ENCODE results near the gene CIAO1.

Gene CIAO1

GRCh38 chr2:96231316-96231715 is 34.7 kb upstream of the CIAO1 start:
- Histone ChIP-seq H2BK15ac (replicated peaks; ENCODE audit: low read depth) (no peak overlapping the region), H3K4me2 (ENCODE audit: low read length) (no peak overlapping the region), H3K23ac (ENCODE audit: low read length) (no peak overlapping the region), H3K27ac (ENCODE audit: low read depth, low read length) (no peak overlapping the region), H2BK5ac (ENCODE audit: low read length) (no peak overlapping the region), H3K4me3 (ENCODE audit: low read length) (no peak overlapping the region), H2AK5ac (ENCODE audit: low read length) (no peak overlapping the region), H3K79me1 (ENCODE audit: low read length) (no peaks in the 10 kb centered on the region), H3K79me2 (ENCODE audit: control insufficient read depth, insufficient read depth, low read length) (no peaks in the 10 kb centered on the region), H4K8ac (ENCODE audit: low read depth, low read length) (no peak overlapping the region), H3K4me1 (ENCODE audit: control insufficient read depth, low read depth, low read length) (no peaks in the 10 kb centered on the region), H3K27me3 (ENCODE audit: insufficient read depth, low read length, poor library complexity) (no peaks in the 10 kb centered on the region), H2BK120ac (ENCODE audit: low read depth, low read length) (no peak overlapping the region), H3K4ac (ENCODE audit: low read depth, low read length) (no peak overlapping the region), H3K18ac (ENCODE audit: low read length) (no peak overlapping the region), H4K5ac (ENCODE audit: low read length) (no peak overlapping the region), H3K9ac (ENCODE audit: low read length) (no peak overlapping the region), H3K36me3 (ENCODE audit: control insufficient read depth, insufficient read depth, low read length) (no peaks in the 10 kb centered on the region), H3K56ac (ENCODE audit: low read length) (no peak overlapping the region)
- no CpG with 5 or more reads among the region's 4 CpGs for WGBS (ENCODE audit: extremely low coverage, insufficient coverage, low lambda C conversion rate)
- DNase-seq, result no peak

GRCh38 chr2:96233436-96233835 is 32.6 kb upstream of the CIAO1 start:
- DNase-seq, result no peak
- H3K56ac ChIP-seq (ENCODE audit: low read length), result no peak overlapping the region
- H3K4me3 ChIP-seq (ENCODE audit: low read length), result no peak overlapping the region
- H2BK5ac ChIP-seq (ENCODE audit: low read length), result no peak overlapping the region
- H3K9ac ChIP-seq (ENCODE audit: low read length), result no peak overlapping the region
- H3K4me1 ChIP-seq (ENCODE audit: control insufficient read depth, low read depth, low read length), result no peaks in the 10 kb centered on the region
- no peaks in the 10 kb centered on the region for H3K79me2 ChIP-seq (ENCODE audit: control insufficient read depth, insufficient read depth, low read length)
- no peak overlapping the region for H4K8ac ChIP-seq (ENCODE audit: low read depth, low read length)
- H3K79me1 ChIP-seq (ENCODE audit: low read length), result no peaks in the 10 kb centered on the region
- H3K4ac ChIP-seq (ENCODE audit: low read depth, low read length), result no peak overlapping the region
- no peaks in the 10 kb centered on the region for H3K27me3 ChIP-seq (ENCODE audit: insufficient read depth, low read length, poor library complexity)
- H3K27ac ChIP-seq (ENCODE audit: low read depth, low read length), result no peak overlapping the region
- no peak overlapping the region for H2BK120ac ChIP-seq (ENCODE audit: low read depth, low read length)
- no peak overlapping the region for H2BK15ac ChIP-seq (replicated peaks; ENCODE audit: low read depth)
- no peak overlapping the region for H4K5ac ChIP-seq (ENCODE audit: low read length)
- no peaks in the 10 kb centered on the region for H3K36me3 ChIP-seq (ENCODE audit: control insufficient read depth, insufficient read depth, low read length)
- no CpG with 5 or more reads among the region's 6 CpGs for WGBS (ENCODE audit: extremely low coverage, insufficient coverage, low lambda C conversion rate)
- H3K23ac ChIP-seq (ENCODE audit: low read length), result no peak overlapping the region
- H3K18ac ChIP-seq (ENCODE audit: low read length), result no peak overlapping the region
- no peak overlapping the region for H3K4me2 ChIP-seq (ENCODE audit: low read length)
- no peak overlapping the region for H2AK5ac ChIP-seq (ENCODE audit: low read length)

- Histone ChIP-seq H2AK5ac (ENCODE audit: low read length) (no peak overlapping the region), H2BK5ac (ENCODE audit: low read length) (no peak overlapping the region), H3K23ac (ENCODE audit: low read length) (no peak overlapping the region), H3K4me3 (ENCODE audit: low read length) (no peak overlapping the region), H3K36me3 (ENCODE audit: control insufficient read depth, insufficient read depth, low read length) (no peaks in the 10 kb centered on the region), H3K4me2 (ENCODE audit: low read length) (no peak overlapping the region), H3K18ac (ENCODE audit: low read length) (no peak overlapping the region), H3K4ac (ENCODE audit: low read depth, low read length) (no peak overlapping the region), H3K56ac (ENCODE audit: low read length) (no peak overlapping the region), H2BK120ac (ENCODE audit: low read depth, low read length) (no peak overlapping the region), H3K27me3 (ENCODE audit: insufficient read depth, low read length, poor library complexity) (no peaks in the 10 kb centered on the region), H3K27ac (ENCODE audit: low read depth, low read length) (no peak overlapping the region), H2BK15ac (replicated peaks; ENCODE audit: low read depth) (no peak overlapping the region), H4K8ac (ENCODE audit: low read depth, low read length) (no peak overlapping the region), H3K79me2 (ENCODE audit: control insufficient read depth, insufficient read depth, low read length) (no peaks in the 10 kb centered on the region), H3K4me1 (ENCODE audit: control insufficient read depth, low read depth, low read length) (no peaks in the 10 kb centered on the region), H4K5ac (ENCODE audit: low read length) (no peak overlapping the region), H3K79me1 (ENCODE audit: low read length) (no peaks in the 10 kb centered on the region), H3K9ac (ENCODE audit: low read length) (no peak overlapping the region)
- WGBS (ENCODE audit: extremely low coverage, insufficient coverage, low lambda C conversion rate), result no CpG with 5 or more reads among the region's 4 CpGs
- no peak for DNase-seq
Observed at GRCh38 chr2:96233880-96234316, 32.1 kb upstream of the CIAO1 start.

GRCh38 chr2:96236882-96237281 is 29.1 kb upstream of the CIAO1 start:
- Histone ChIP-seq H3K36me3 (ENCODE audit: control insufficient read depth, insufficient read depth, low read length) (no peaks in the 10 kb centered on the region), H3K27ac (ENCODE audit: low read depth, low read length) (no peak overlapping the region), H2AK5ac (ENCODE audit: low read length) (no peak overlapping the region), H4K8ac (ENCODE audit: low read depth, low read length) (no peak overlapping the region), H4K5ac (ENCODE audit: low read length) (no peak overlapping the region), H3K18ac (ENCODE audit: low read length) (no peak overlapping the region), H3K27me3 (ENCODE audit: insufficient read depth, low read length, poor library complexity) (no peaks in the 10 kb centered on the region), H3K79me2 (ENCODE audit: control insufficient read depth, insufficient read depth, low read length) (no peaks in the 10 kb centered on the region), H2BK15ac (replicated peaks; ENCODE audit: low read depth) (no peak overlapping the region), H3K4me1 (ENCODE audit: control insufficient read depth, low read depth, low read length) (no peaks in the 10 kb centered on the region), H3K23ac (ENCODE audit: low read length) (no peak overlapping the region), H3K4me3 (ENCODE audit: low read length) (no peak overlapping the region), H3K9ac (ENCODE audit: low read length) (no peak overlapping the region), H3K56ac (ENCODE audit: low read length) (no peak overlapping the region), H3K4ac (ENCODE audit: low read depth, low read length) (no peak overlapping the region), H2BK5ac (ENCODE audit: low read length) (no peak overlapping the region), H3K79me1 (ENCODE audit: low read length) (no peaks in the 10 kb centered on the region), H2BK120ac (ENCODE audit: low read depth, low read length) (no peak overlapping the region), H3K4me2 (ENCODE audit: low read length) (no peak overlapping the region)
- no peak for DNase-seq
- WGBS (ENCODE audit: extremely low coverage, insufficient coverage, low lambda C conversion rate), result no CpG with 5 or more reads among the region's 1 CpG

GRCh38 chr2:96238266-96238665 is 27.8 kb upstream of the CIAO1 start:
- Histone ChIP-seq H3K23ac (ENCODE audit: low read length) (no peak overlapping the region), H3K4me3 (ENCODE audit: low read length) (no peak overlapping the region)

GRCh38 chr2:96239091-96239490 is 26.9 kb upstream of the CIAO1 start:
- no CpG with 5 or more reads among the region's 3 CpGs for WGBS (ENCODE audit: extremely low coverage, insufficient coverage, low lambda C conversion rate)
- Histone ChIP-seq H3K4me2 (ENCODE audit: low read length) (no peak overlapping the region), H4K5ac (ENCODE audit: low read length) (no peak overlapping the region), H3K27ac (ENCODE audit: low read depth, low read length) (no peak overlapping the region), H3K23ac (ENCODE audit: low read length) (no peak overlapping the region), H3K56ac (ENCODE audit: low read length) (no peak overlapping the region), H3K27me3 (ENCODE audit: insufficient read depth, low read length, poor library complexity) (no peaks in the 10 kb centered on the region), H3K36me3 (ENCODE audit: control insufficient read depth, insufficient read depth, low read length) (no peaks in the 10 kb centered on the region), H3K4ac (ENCODE audit: low read depth, low read length) (no peak overlapping the region), H3K18ac (ENCODE audit: low read length) (no peak overlapping the region), H3K4me3 (ENCODE audit: low read length) (no peak overlapping the region), H2BK15ac (replicated peaks; ENCODE audit: low read depth) (no peak overlapping the region), H2BK120ac (ENCODE audit: low read depth, low read length) (no peak overlapping the region), H4K8ac (ENCODE audit: low read depth, low read length) (no peak overlapping the region), H3K4me1 (ENCODE audit: control insufficient read depth, low read depth, low read length) (no peaks in the 10 kb centered on the region), H3K79me1 (ENCODE audit: low read length) (no peaks in the 10 kb centered on the region), H3K9ac (ENCODE audit: low read length) (no peak overlapping the region), H3K79me2 (ENCODE audit: control insufficient read depth, insufficient read depth, low read length) (no peaks in the 10 kb centered on the region), H2AK5ac (ENCODE audit: low read length) (no peak overlapping the region), H2BK5ac (ENCODE audit: low read length) (no peak overlapping the region)
- DNase-seq, result no peak

More at GRCh38 chr2:96238266-96238665, 27.8 kb upstream of the CIAO1 start:
- Histone ChIP-seq H3K79me1 (ENCODE audit: low read length) (no peaks in the 10 kb centered on the region), H4K5ac (ENCODE audit: low read length) (no peak overlapping the region), H4K8ac (ENCODE audit: low read depth, low read length) (no peak overlapping the region), H2BK15ac (replicated peaks; ENCODE audit: low read depth) (no peak overlapping the region), H3K4ac (ENCODE audit: low read depth, low read length) (no peak overlapping the region), H3K36me3 (ENCODE audit: control insufficient read depth, insufficient read depth, low read length) (no peaks in the 10 kb centered on the region), H3K4me1 (ENCODE audit: control insufficient read depth, low read depth, low read length) (no peaks in the 10 kb centered on the region), H3K4me2 (ENCODE audit: low read length) (no peak overlapping the region), H3K27ac (ENCODE audit: low read depth, low read length) (no peak overlapping the region), H3K9ac (ENCODE audit: low read length) (no peak overlapping the region), H3K18ac (ENCODE audit: low read length) (no peak overlapping the region), H3K27me3 (ENCODE audit: insufficient read depth, low read length, poor library complexity) (no peaks in the 10 kb centered on the region), H2BK5ac (ENCODE audit: low read length) (no peak overlapping the region), H3K56ac (ENCODE audit: low read length) (no peak overlapping the region), H3K79me2 (ENCODE audit: control insufficient read depth, insufficient read depth, low read length) (no peaks in the 10 kb centered on the region), H2AK5ac (ENCODE audit: low read length) (no peak overlapping the region), H2BK120ac (ENCODE audit: low read depth, low read length) (no peak overlapping the region)
- DNase-seq, result no peak
- no CpG with 5 or more reads among the region's 3 CpGs for WGBS (ENCODE audit: extremely low coverage, insufficient coverage, low lambda C conversion rate)

Measured in mesendoderm (in vitro differentiated cells).